ENCODE results near the gene KCNK15.
"Not testable (repeated sequence)": the region's sequence is repeated elsewhere in the genome, so short reads cannot be mapped to it uniquely, and the experiment has no call there.

The KCNK15 gene

DNA sequence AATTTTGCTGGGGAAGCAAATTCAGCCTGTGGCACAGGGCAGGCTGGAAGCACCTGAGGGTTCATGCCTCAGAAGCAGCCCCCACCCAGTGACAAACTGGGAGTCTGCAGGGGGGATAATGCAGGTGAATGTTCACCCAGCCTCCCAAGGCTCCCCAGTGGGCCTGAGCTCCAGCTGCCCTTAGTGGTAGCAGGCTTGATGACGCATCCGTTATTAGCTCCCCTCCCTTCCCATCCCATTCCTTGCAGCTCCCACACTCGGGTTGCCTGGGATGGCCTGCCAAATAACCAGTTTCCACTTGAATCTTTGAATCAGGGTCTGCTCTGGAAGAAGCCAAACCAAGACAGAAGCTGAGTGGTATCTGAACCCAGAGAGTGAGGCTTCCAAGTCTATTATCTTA is 15.8 kb downstream of the KCNK15 start:
- Histone ChIP-seq H3K4me3 (ENCODE audit: low read length in 2 of 2) (no peak overlapping the region), H3K36me3 (ENCODE audit: control insufficient read depth in 2 of 2, insufficient read depth in 2 of 2, low read length in 2 of 2) (no peaks in the 10 kb centered on the region), H3K9ac (ENCODE audit: low read length in 2 of 2) (no peak overlapping the region), H3K9me3 (ENCODE audit: control insufficient read depth in 2 of 2, low read length in 2 of 2) (peaks cover 0 to 5% of the 10 kb centered on the region in 2 donors), H3K27ac (ENCODE audit: low read length) (no peak overlapping the region), H3K4me1 (ENCODE audit: control insufficient read depth, insufficient read depth, low read length) (no peaks in the 10 kb centered on the region), H3K27me3 (ENCODE audit: control insufficient read depth in 1 of 2, insufficient read depth in 2 of 2, low read length in 2 of 2) (peaks cover 7 to 8% of the 10 kb centered on the region in 2 donors)

DNA sequence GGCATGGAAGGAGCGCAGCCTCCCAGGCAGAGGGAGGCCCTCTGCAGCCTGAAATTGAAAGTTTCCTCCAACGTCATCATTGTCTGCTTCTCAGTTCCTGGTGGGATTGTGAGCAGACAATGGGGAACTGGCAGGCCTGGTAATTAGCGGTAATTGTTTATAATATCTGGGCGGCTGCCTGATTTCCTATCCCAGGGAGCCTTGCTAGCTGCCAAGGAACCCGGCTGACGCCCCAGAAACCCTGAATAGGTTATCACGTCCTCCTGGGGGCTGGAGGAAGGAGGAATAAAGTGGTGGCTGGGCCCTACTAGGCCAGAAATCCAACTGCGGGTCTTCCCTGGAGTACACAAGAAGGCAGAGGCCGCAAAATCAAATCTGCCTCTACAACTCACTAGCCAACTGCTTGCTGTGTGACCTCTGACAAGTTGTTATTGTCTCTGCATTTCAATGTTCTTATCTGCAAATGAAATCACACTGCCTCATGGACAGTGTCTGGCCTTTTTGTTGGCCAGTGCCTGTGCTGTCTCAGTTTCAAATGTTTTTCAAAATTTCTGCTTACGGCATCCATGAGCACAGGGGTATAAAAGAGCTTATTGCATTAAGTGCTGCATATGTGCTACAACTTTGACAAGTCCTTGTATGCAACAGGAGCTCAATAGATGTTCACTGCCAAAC is 16.9 kb downstream of the KCNK15 start:
- Histone ChIP-seq H3K9ac (ENCODE audit: low read length in 2 of 2) (no peak overlapping the region), H3K27me3 (ENCODE audit: control insufficient read depth in 1 of 2, insufficient read depth in 2 of 2, low read length in 2 of 2) (peaks cover 10 to 16% of the 10 kb centered on the region in 2 donors), H3K9me3 (ENCODE audit: control insufficient read depth in 2 of 2, low read length in 2 of 2) (peaks cover 0 to 5% of the 10 kb centered on the region in 2 donors), H3K4me3 (ENCODE audit: low read length in 2 of 2) (no peak overlapping the region), H3K4me1 (ENCODE audit: control insufficient read depth, insufficient read depth, low read length) (no peaks in the 10 kb centered on the region), H3K36me3 (ENCODE audit: control insufficient read depth in 2 of 2, insufficient read depth in 2 of 2, low read length in 2 of 2) (no peaks in the 10 kb centered on the region), H3K27ac (ENCODE audit: low read length) (no peak overlapping the region)

DNA sequence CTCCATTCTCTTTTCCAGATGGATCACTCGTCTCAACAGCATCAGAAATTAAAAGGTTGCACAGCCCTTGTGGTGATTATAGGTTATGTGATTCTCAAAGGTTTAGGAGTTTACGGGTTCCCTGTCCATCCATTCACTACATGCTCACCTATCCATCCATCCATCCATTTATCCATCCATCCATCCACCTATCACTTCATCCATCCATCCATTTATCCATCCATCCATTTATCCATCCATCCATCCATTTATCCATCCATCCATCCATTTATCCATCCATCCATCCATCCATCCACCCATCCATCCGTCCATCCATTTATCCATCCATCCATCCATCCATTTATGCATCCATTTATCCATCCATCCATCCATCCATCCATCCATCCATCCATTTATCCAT is 18.1 kb downstream of the KCNK15 start:
- H3K9me3 ChIP-seq (ENCODE audit: control insufficient read depth in 2 of 2, low read length in 2 of 2); H3K4me3 ChIP-seq (ENCODE audit: low read length in 2 of 2); H3K9ac ChIP-seq (ENCODE audit: low read length in 2 of 2); H3K36me3 ChIP-seq (ENCODE audit: control insufficient read depth in 2 of 2, insufficient read depth in 2 of 2, low read length in 2 of 2); H3K4me1 ChIP-seq (ENCODE audit: control insufficient read depth, insufficient read depth, low read length); H3K27ac ChIP-seq (ENCODE audit: low read length): not testable (repeated sequence)
- H3K27me3 ChIP-seq (ENCODE audit: control insufficient read depth in 1 of 2, insufficient read depth in 2 of 2, low read length in 2 of 2): peaks cover 7 to 20% of the 10 kb centered on the region in 2 donors

DNA sequence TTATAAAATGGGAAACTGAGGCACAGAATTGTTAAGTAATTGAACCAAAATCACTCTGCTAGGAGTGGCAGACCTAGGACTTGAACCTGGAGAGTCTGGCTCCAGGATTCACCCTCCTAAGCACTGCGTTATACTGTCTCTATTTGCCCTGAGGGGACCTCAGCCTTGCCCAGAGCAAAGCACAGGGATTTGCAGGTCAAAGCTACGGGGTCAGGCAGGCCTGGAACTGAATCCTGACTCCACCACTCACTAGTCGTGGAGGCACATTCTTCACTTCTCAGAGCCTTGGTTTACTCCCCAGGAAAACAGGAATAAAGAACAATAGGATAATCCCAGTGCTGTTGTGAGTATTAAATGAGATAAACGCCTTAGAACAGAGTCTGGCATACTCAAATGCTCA is 19.4 kb downstream of the KCNK15 start:
- no peak overlapping the region for H3K27ac ChIP-seq (ENCODE audit: low read length)
- H3K36me3 ChIP-seq (ENCODE audit: control insufficient read depth in 2 of 2, insufficient read depth in 2 of 2, low read length in 2 of 2): no peaks in the 10 kb centered on the region
- H3K9me3 ChIP-seq (ENCODE audit: control insufficient read depth in 2 of 2, low read length in 2 of 2): peaks cover 0 to 5% of the 10 kb centered on the region in 2 donors
- H3K4me1 ChIP-seq (ENCODE audit: control insufficient read depth, insufficient read depth, low read length): no peaks in the 10 kb centered on the region
- H3K27me3 ChIP-seq (ENCODE audit: control insufficient read depth in 1 of 2, insufficient read depth in 2 of 2, low read length in 2 of 2): peaks cover 7 to 27% of the 10 kb centered on the region in 2 donors
- H3K9ac ChIP-seq (ENCODE audit: low read length in 2 of 2): no peak overlapping the region
- H3K4me3 ChIP-seq (ENCODE audit: low read length in 2 of 2): no peak overlapping the region

- peaks cover 0 to 5% of the 10 kb centered on the region in 2 donors for H3K9me3 ChIP-seq (ENCODE audit: control insufficient read depth in 2 of 2, low read length in 2 of 2)
Measured at GRCh38 chr20:44765701-44766347, 20.2 kb downstream of the KCNK15 start.

DNA sequence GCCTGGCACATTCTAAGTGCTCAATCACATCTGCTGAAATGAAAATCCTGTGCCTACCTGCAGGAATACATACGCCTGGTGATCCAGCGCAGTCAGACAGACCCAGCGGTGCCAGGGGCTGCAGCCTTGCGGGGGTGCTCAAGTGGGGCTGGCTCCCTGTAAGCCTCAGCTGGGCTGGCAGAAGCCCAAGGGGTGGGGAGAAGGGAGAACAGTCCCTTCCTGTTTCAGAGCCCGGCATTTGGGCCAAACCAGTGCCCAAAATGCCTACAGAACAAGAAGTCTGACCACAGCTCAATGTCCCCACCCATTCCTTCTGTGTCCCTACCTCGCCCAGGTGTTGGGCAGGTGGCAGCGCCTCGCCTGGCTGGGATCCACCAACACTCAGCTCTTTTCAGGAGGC is 22.6 kb downstream of the KCNK15 start:
- Histone ChIP-seq H3K27me3 (ENCODE audit: control insufficient read depth in 1 of 2, insufficient read depth in 2 of 2, low read length in 2 of 2) (peaks cover 7 to 45% of the 10 kb centered on the region in 2 donors), H3K36me3 (ENCODE audit: control insufficient read depth in 2 of 2, insufficient read depth in 2 of 2, low read length in 2 of 2) (no peaks in the 10 kb centered on the region), H3K4me3 (ENCODE audit: low read length in 2 of 2) (no peak overlapping the region), H3K4me1 (ENCODE audit: control insufficient read depth, insufficient read depth, low read length) (no peaks in the 10 kb centered on the region), H3K9ac (ENCODE audit: low read length in 2 of 2) (no peak overlapping the region), H3K9me3 (ENCODE audit: control insufficient read depth in 2 of 2, low read length in 2 of 2) (peaks cover 0 to 5% of the 10 kb centered on the region in 2 donors), H3K27ac (ENCODE audit: low read length) (no peak overlapping the region)

More at GRCh38 chr20:44765701-44766347, 20.2 kb downstream of the KCNK15 start:
- no peaks in the 10 kb centered on the region for H3K36me3 ChIP-seq (ENCODE audit: control insufficient read depth in 2 of 2, insufficient read depth in 2 of 2, low read length in 2 of 2)
- peaks cover 7 to 30% of the 10 kb centered on the region in 2 donors for H3K27me3 ChIP-seq (ENCODE audit: control insufficient read depth in 1 of 2, insufficient read depth in 2 of 2, low read length in 2 of 2)
- no peak overlapping the region for H3K4me3 ChIP-seq (ENCODE audit: low read length in 2 of 2)
- no peak overlapping the region for H3K27ac ChIP-seq (ENCODE audit: low read length)
- H3K9ac ChIP-seq (ENCODE audit: low read length in 2 of 2): no peak overlapping the region
- no peaks in the 10 kb centered on the region for H3K4me1 ChIP-seq (ENCODE audit: control insufficient read depth, insufficient read depth, low read length)

DNA sequence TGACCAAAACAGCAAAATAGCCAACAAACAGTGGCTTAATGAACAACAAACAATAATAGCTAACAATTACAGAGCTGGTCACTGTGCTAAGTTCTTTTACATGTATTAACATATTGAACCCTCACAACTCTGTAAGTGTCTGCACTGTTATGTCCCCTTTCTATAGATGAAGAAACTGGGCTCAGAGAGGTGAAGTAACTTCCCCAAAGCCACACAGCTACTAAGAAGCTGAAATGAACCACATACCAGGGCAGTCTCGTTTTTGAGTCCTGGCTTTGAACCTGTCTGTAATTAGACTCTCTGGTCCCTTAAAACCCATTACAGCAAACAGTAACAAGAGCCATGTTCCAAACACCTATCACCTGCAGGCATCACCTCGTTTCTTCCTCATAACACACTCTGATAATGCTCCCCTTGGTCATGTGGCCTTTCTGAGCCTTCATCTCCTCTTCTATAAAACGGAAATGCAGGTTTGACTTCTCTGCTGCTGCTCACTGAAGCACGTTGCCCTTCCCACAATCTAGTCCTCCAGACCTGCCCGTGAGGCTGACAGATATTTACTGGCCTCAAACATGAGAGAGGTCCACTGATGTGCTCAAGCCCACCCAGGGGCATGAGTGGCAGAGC is 23.3 kb downstream of the KCNK15 start:
- H3K9ac ChIP-seq (ENCODE audit: low read length in 2 of 2): no peak overlapping the region
- H3K27ac ChIP-seq (ENCODE audit: low read length): no peak overlapping the region

GRCh38 chr20:44769481-44769863 is 23.8 kb downstream of the KCNK15 start:
- Histone ChIP-seq H3K4me3 (ENCODE audit: low read length in 2 of 2) (no peak overlapping the region), H3K27ac (ENCODE audit: low read length) (no peak overlapping the region), H3K27me3 (ENCODE audit: control insufficient read depth in 1 of 2, insufficient read depth in 2 of 2, low read length in 2 of 2) (peaks cover 7 to 51% of the 10 kb centered on the region in 2 donors), H3K4me1 (ENCODE audit: control insufficient read depth, insufficient read depth, low read length) (no peaks in the 10 kb centered on the region), H3K9me3 (ENCODE audit: control insufficient read depth in 2 of 2, low read length in 2 of 2) (peaks cover 0 to 5% of the 10 kb centered on the region in 2 donors), H3K36me3 (ENCODE audit: control insufficient read depth in 2 of 2, insufficient read depth in 2 of 2, low read length in 2 of 2) (no peaks in the 10 kb centered on the region), H3K9ac (ENCODE audit: low read length in 2 of 2) (no peak overlapping the region)

More for the DNA sequence above, 23.3 kb downstream of the KCNK15 start:
- Histone ChIP-seq H3K4me1 (ENCODE audit: control insufficient read depth, insufficient read depth, low read length) (no peaks in the 10 kb centered on the region), H3K36me3 (ENCODE audit: control insufficient read depth in 2 of 2, insufficient read depth in 2 of 2, low read length in 2 of 2) (no peaks in the 10 kb centered on the region), H3K27me3 (ENCODE audit: control insufficient read depth in 1 of 2, insufficient read depth in 2 of 2, low read length in 2 of 2) (peaks cover 7 to 51% of the 10 kb centered on the region in 2 donors), H3K4me3 (ENCODE audit: low read length in 2 of 2) (no peak overlapping the region), H3K9me3 (ENCODE audit: control insufficient read depth in 2 of 2, low read length in 2 of 2) (peaks cover 0 to 5% of the 10 kb centered on the region in 2 donors)

DNA sequence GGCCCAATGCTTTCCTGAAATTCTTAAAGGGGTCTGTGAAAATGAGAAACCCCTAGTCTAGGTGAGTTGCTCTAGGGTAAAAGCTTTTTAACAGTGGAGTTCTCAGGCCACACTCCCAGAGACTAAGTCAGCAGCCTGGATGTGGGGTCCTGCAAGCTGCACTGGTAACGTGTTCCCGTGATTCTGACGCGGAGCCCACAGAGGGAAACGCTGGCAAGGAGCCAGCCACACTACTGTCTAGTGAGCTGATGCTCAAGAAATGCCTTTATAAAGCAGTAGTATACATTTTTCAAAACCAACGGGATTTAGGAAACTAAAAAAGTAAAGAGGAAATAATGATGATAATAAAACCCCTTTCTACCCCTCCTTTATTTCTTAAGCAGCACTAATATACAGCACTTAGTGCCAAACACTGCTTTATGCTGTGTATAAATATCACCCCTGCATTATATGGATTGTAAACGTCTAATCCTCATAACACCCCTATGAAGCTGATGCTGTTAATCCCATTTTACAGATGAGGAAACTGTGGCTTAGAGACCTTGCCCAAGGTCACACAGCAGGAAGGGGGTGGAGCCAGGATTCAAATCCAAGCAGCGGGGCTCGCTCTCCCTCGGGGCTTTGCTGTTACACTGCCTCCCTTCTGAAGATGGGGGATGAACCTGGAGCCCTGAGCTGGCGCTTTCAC is 25.0 kb downstream of the KCNK15 start:
- H3K9me3 ChIP-seq (ENCODE audit: control insufficient read depth in 2 of 2, low read length in 2 of 2): peaks cover 0 to 5% of the 10 kb centered on the region in 2 donors
- H3K4me1 ChIP-seq (ENCODE audit: control insufficient read depth, insufficient read depth, low read length): no peaks in the 10 kb centered on the region
- H3K4me3 ChIP-seq (ENCODE audit: low read length in 2 of 2): no peak overlapping the region
- no peak overlapping the region for H3K27ac ChIP-seq (ENCODE audit: low read length)
- H3K9ac ChIP-seq (ENCODE audit: low read length in 2 of 2): no peak overlapping the region
- H3K36me3 ChIP-seq (ENCODE audit: control insufficient read depth in 2 of 2, insufficient read depth in 2 of 2, low read length in 2 of 2): no peaks in the 10 kb centered on the region
- peaks cover 7 to 58% of the 10 kb centered on the region in 2 donors for H3K27me3 ChIP-seq (ENCODE audit: control insufficient read depth in 1 of 2, insufficient read depth in 2 of 2, low read length in 2 of 2)

DNA sequence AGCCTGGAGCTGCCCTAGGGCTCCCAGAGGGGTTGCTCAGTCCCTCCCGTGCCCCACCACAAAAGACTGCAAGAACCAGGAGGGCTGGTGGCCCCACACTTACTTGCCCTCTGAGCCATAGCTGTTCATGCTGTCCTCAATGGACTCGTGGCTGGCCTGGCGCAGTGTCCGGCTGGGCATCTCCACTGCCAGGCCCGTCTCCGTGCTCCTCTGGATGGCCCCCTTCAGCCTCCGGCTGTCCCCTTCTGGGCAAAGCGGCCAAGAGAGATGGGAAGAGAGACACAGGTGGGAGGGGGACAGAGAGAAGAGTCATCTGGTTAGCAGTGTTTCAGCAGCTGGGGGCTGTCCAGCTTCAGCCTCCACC is 25.5 kb downstream of the KCNK15 start:
- no peak overlapping the region for H3K27ac ChIP-seq (ENCODE audit: low read length)
- peaks cover 6 to 56% of the 10 kb centered on the region in 2 donors for H3K27me3 ChIP-seq (ENCODE audit: control insufficient read depth in 1 of 2, insufficient read depth in 2 of 2, low read length in 2 of 2)
- H3K4me3 ChIP-seq (ENCODE audit: low read length in 2 of 2): no peak overlapping the region
- H3K9ac ChIP-seq (ENCODE audit: low read length in 2 of 2): no peak overlapping the region
- H3K9me3 ChIP-seq (ENCODE audit: control insufficient read depth in 2 of 2, low read length in 2 of 2): peaks cover 0 to 2% of the 10 kb centered on the region in 2 donors
- H3K36me3 ChIP-seq (ENCODE audit: control insufficient read depth in 2 of 2, insufficient read depth in 2 of 2, low read length in 2 of 2): no peaks in the 10 kb centered on the region
- no peaks in the 10 kb centered on the region for H3K4me1 ChIP-seq (ENCODE audit: control insufficient read depth, insufficient read depth, low read length)

All from stomach smooth muscle (tissue), 2 donors.